Inflammatory macrophage (primary cell): ENCODE data around the gene NBPF11.
"Not testable (repeated sequence)": the region's sequence is repeated elsewhere in the genome, so short reads cannot be mapped to it uniquely, and the experiment has no call there.

Experiments
- DNase-seq, 2 donors: peaks; one replicate each; pipeline ENCODE4 v3.0.0-alpha.2; 2020 to 2022
- total RNA-seq, 18 experiments: gene quantifications; one replicate each; lab custom pipeline; 2026; ENCODE audit warnings: mixed read lengths in 6 of 18, inconsistent platforms in 2 of 18; lab: John Stamatoyannopoulos, UW

Gene NBPF11
- total RNA-seq: 3.7 to 20.5 (median 6.8) reads per million in 18 experiments

GRCh38 chr1:148151911-148152656, at the start of gene NBPF11:
TSS of gene NBPF11 (minus strand) at chr1:148152281. CDS start at chr1:148127003, 25,278 bp downstream.
- DNase-seq: peak; percentile 80 to 91

DNA sequence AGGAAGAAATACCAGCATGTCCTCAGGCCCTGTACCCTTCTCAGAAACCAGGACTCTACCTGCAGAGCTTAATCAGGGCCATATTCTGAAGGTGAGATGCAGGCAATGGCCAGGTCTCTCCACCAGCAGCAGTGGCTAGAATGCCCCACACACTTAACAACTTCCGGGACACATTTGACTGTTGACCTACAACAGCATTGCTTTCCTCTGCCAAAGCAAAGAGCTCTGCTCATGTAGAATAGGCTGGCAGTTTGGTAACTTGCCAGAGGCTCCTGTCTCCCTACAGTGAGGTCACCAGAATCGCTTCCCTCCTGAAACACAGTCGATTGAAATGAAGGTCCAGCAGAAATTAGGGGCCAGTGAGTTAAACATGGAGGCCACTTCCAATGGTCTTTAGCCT, 45.3 kb upstream of the NBPF11 start:
- DNase-seq: not testable (repeated sequence)

GRCh38 chr1:148196949-148197348, 44.9 kb upstream of the NBPF11 start:
- not testable (repeated sequence) for DNase-seq

DNA sequence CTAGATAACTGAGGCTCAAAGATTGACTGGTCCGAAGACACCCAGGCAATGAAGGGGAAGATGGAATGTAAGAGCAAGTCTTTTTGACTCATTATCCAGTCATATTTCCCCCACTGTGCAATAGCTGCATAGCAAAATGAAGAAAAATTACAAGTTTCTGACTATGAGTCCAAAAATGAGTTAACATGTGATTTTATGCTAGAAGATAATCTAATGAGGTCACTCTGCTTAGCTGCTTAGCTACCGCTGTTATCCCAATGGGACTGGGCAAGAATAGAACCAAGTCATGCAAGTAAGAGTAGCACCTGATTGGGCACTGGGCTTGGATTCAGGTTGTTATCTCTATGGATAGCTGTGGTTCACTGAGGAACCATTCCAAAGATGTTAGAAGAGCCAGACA, 43.0 kb upstream of the NBPF11 start:
- not testable (repeated sequence) for DNase-seq

DNA sequence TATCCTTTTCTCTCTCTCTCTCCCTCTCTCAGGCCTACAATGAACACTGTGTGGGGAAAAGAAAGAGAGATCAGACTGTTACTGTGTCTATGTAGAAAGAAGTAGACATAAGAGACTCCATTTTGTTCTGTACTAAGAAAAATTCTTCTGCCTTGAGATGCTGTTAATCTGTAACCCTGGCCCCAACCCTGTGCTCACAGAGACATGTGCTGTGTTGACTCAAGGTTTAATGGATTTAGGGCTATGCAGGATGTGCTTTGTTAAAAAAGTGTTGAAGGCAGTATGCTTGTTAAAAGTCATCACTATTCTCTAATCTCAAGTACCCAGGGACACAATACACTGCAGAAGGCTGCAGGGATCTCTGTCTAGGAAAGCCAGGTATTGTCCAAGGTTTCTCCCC, 36.7 kb upstream of the NBPF11 start:
- DNase-seq: not testable (repeated sequence)

DNA sequence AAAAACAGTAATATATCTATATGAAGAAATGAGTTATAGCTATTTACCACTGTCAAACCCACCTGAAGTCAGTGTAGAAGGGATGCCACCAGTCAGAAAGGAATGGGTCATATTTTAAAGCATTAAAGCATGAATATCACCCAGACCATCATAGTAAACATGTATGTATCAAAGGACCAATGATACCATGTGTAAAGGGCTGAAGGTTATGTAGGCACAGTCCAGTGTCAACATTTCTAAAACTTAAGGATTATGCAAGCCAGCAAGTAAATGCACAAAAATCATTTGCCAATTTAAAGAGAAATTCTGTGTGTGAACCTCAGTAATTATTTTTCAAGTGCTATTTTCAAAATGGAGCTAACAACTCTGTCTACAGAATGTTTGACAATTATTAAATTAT, 26.6 kb upstream of the NBPF11 start:
- not testable (repeated sequence) for DNase-seq

DNA sequence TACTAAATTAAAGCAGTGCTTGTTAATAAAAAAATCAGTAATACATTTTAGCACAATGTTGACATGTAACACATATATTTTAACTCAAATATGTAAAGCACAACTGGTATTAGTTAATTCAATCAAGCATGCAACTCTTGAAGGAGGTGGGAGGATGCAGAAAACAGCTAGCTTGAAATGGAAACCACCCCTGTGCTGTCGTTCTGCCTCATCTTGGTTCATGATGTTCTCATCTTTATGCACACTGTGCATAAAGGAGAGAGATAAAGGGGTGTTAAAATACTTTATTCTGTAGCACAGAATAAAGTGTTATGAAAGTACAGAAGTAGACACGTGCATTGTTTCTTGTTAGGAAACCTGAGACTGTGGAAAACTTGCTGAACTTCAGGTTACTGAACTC, 23.3 kb upstream of the NBPF11 start:
- not testable (repeated sequence) for DNase-seq

- not testable (repeated sequence) for DNase-seq
These were observed 19.9 kb upstream of the NBPF11 start for GRCh38 chr1:148171995-148172394.

- DNase-seq: peak in 1 of 2 donors; percentile 37
These were observed 14.7 kb upstream of the NBPF11 start for GRCh38 chr1:148166558-148167492.

GRCh38 chr1:148162363-148162762, 10.3 kb upstream of the NBPF11 start:
- DNase-seq: no peak

- no peak for DNase-seq
These were observed 9.2 kb upstream of the NBPF11 start for GRCh38 chr1:148161053-148161901.

DNA sequence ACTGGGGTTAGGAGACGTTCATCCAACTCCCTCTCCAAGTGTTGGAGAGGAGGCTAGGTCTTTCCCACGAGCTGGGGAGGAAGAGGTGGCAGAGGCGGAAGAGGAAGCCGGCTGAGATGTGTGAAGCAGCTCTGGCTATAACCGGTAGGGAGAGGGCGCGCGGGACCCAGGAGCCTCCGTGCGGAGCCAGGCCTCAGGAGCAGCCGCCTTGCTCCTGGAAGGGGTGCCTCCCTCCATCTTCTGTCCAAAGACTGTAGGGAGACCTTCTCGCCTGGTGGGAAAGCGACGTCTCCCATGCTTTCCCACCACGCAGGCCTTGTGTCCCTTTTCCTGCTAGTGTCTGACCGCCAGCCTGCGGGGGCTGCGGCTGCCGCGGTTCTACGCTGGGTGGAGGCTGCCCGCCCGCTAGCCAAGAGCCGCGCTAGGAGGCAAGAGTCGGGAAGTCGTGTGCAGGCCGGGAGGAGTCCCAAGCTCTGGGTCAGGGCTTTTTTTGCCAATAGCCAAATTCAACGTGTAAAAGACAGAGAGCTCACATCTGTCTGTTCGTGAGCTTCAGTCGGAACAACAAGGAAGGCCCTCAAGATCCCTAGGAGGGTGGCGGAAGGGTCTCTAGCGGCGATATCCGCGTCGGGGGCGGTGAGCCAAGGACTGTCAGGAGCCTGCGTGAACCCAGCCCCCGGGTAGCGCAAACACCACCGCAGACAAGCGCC, 8.4 kb upstream of the NBPF11 start:
- DNase-seq: no peak

- DNase-seq: no peak
These were observed 7.9 kb upstream of the NBPF11 start for GRCh38 chr1:148160048-148160342.

DNA sequence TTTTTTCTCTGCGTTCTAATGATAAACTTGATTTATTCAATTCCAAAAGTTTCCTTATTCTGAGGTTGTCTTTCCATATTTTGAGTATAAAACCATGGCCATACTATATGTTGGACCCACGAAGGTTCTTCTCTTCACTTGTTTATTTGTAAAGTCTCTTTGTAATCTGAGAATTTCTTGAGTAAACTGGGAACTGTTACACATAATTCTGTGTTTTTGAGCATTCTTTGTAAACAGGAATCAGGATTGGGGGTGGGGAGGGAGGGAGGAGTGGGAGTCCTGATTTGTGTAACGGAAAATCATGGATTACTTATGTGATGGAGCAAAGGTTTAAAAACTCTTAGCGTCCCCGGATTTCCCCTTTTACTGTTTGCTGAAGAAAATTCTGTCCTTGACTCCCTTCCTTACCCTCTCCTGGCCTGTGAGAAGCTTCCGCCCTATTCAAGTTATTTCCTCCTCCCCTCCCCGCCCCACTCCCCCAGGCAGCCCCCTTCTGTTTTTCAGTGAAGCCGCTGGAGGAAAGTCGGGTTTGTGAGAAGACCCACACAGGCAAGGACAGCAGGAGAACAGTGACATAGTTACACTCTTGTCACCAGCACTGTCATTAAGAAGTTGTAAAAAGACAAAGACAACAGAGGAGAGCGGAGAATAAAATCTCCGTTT, 6.4 kb upstream of the NBPF11 start:
- DNase-seq: no peak

DNA sequence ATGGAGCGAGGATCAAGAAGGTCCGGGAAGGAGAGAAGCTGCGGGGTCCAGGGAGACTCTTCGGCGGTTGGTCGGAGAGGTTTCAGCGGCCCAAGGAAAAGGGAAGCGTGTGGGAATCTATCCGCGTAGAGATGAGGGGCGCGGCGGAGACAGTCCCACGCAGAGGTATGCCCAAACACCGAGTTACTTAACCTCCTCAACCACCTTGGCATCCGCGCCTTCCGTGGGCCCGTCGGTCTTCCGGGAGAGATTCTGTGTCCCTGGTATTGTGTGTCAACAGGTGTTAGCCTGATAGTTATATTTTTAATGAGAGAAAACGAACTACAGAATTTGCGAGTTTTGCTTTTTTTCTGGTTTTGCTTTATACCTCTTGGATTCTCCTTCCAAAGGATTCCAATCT, 5.7 kb upstream of the NBPF11 start:
- DNase-seq: not testable (repeated sequence)

GRCh38 chr1:148155494-148156275, 3.6 kb upstream of the NBPF11 start:
- DNase-seq: peak in 1 of 2 donors; percentile 3

DNA sequence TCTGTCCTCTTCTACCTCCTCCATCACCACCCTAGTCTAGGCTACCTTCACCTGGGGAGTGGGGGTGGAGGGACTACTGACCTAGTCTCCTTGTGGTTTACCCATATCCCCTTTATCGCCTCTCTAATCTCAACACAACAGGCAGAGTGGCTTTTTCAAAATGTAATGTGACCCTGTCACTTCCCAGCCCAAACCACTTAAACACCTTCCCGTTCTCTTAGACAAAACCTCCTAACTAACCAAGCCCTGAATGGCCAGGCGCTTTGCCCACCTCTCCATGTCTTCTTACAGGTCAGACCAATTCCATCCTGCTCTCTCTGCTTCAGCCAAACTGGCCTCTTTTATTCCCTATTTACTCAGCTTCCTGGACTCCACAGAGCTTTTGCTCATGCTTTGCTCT, 714 bp upstream of the NBPF11 start:
- DNase-seq: not testable (repeated sequence)

DNA sequence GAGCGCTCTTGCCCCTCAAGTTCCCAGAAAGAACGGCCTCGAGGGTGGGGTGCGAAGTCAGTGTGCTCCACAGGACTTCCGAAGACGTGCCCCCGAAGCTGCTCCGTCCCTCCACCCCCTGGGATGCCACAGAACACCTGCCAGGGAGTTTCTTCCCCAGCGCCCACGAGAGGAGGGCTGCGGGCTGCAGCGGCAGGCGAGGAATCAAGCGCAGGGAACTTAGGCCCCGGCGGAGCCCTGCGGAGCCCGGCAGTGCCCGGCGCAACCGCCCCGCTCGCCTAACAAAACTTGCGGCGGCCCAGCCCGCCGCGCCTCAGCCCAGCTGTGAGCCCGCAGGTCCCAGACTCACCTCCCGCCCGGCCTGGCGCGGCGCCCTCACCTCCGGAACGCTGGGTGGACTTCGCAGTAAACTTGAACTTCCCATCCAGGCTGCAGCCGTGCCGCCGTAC, 686 bp downstream of the NBPF11 start:
- DNase-seq: peak in 1 of 2 donors; percentile 18

DNA sequence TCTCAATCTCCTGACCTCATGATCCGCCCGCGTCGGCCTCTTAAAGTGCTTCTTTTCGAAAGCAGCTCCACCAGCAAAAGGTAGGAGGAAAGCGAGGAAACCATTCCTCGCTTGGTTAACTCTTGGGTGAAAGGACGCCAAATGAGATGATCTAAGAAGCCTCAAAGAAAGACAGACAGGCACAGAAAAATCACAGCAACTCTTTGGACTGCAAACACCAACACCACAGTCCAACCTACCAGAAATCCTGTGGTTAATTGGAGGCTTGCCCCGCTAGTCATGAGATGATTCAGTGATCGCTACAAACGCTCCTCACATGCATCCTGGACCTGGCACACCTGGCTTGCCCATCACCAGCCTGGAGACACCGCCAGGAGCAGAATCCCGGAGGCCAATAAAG, 1.1 kb downstream of the NBPF11 start:
- not testable (repeated sequence) for DNase-seq

DNA sequence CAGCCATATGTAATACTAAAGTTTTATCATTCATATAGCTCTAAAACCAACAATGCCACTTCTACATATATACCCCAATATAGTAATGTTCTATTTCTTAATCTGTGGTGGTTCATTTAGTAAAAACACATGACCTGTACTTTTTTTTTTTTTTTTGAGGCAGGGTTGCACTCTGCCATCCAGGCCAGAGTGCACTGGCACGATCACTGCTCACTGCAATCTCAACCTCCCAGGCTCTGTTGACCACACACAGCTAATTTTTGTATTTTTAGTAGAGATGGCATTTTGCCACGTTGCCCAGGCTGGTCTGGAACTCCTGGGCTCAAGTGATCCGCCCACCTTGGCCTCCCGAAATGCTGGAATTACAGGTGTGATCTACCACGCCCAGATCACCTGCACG, 2.1 kb downstream of the NBPF11 start:
- not testable (repeated sequence) for DNase-seq
